Thyroid gland (tissue), 4 donors: ENCODE measurements around the gene APBB2.
A peak's percentile ranks its signal among the peaks of the same experiment; 100 is the strongest.

Experiments used
- POLR2A ChIP-seq, 2 donors: fragments of 450-650 bp; IDR thresholded peaks; one replicate each; pipeline ENCODE4 v1.6.1; 2017; ENCODE audit warnings: antibody characterized with exemption in 2 of 2, mild to moderate bottlenecking in 2 of 2, moderate library complexity in 1 of 2
- TF ChIP-seq, protein P1 (sequence below), 6 experiments: fragments of 200-600 bp in 3 of 6; fragments of 450-650 bp in 3 of 6; sonication (generic) in 3 of 6; IDR thresholded peaks; one replicate each; pipeline ENCODE4 v1.5.1; 2016 to 2019; ENCODE audit warnings: antibody characterized with exemption in 6 of 6, mild to moderate bottlenecking in 2 of 6, inconsistent platforms in 1 of 6, moderate library complexity in 1 of 6

DNA sequence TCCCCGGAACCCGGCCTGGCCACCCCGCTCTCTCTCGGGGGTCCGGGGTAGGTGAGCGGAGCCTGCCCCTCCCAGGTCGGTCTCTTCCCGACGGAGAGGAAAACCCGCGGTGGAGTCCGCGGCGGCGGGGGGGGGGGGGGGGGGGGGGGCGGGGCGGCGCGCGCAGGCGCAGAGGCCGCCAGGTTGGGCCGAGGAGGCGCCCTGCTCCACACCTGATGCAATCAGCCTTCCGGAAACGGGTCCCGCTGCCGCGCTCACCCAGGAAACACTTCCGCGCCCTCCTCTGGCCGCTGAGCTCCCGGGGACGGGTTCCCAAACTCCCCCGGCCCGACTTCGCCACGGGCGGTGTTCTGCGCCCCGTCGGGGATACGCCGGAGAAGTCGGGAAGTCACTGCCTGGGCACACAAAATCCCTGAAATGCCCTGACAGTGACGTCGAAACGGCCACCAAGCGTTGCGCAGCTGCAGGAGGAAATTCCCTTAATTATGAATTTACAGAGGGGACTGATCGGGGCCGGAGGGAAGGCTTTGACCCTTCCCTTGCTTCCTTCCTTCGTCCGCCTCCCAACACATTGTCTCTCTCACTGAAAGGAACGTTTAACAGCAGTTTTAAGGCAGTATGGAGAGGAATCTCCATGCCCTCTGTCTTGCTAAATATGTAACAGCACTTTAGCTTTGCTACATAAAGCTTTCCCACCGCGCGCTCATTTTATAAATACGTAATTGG, 2.1 kb upstream of the APBB2 start:
- TF ChIP-seq, protein P1, sequence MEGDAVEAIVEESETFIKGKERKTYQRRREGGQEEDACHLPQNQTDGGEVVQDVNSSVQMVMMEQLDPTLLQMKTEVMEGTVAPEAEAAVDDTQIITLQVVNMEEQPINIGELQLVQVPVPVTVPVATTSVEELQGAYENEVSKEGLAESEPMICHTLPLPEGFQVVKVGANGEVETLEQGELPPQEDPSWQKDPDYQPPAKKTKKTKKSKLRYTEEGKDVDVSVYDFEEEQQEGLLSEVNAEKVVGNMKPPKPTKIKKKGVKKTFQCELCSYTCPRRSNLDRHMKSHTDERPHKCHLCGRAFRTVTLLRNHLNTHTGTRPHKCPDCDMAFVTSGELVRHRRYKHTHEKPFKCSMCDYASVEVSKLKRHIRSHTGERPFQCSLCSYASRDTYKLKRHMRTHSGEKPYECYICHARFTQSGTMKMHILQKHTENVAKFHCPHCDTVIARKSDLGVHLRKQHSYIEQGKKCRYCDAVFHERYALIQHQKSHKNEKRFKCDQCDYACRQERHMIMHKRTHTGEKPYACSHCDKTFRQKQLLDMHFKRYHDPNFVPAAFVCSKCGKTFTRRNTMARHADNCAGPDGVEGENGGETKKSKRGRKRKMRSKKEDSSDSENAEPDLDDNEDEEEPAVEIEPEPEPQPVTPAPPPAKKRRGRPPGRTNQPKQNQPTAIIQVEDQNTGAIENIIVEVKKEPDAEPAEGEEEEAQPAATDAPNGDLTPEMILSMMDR (IDR thresholded peaks at IDR 0.05): peak in 3 of 6 experiments; percentile 21 to 55 (median 44)
- TF ChIP-seq POLR2A (IDR thresholded peaks at IDR 0.05): peak in 1 of 2 donors; percentile 84
